HPDE6-E6E7 (cell line): Measurements from ENCODE around the gene CELF5.

Experiments used
- DNase-seq: peaks from one replicate; pipeline ENCODE4 v3.0.0; 2011; ENCODE audit warnings: missing footprints; ENCODE audit errors: extremely low spot score

CELF5 gene

DNA sequence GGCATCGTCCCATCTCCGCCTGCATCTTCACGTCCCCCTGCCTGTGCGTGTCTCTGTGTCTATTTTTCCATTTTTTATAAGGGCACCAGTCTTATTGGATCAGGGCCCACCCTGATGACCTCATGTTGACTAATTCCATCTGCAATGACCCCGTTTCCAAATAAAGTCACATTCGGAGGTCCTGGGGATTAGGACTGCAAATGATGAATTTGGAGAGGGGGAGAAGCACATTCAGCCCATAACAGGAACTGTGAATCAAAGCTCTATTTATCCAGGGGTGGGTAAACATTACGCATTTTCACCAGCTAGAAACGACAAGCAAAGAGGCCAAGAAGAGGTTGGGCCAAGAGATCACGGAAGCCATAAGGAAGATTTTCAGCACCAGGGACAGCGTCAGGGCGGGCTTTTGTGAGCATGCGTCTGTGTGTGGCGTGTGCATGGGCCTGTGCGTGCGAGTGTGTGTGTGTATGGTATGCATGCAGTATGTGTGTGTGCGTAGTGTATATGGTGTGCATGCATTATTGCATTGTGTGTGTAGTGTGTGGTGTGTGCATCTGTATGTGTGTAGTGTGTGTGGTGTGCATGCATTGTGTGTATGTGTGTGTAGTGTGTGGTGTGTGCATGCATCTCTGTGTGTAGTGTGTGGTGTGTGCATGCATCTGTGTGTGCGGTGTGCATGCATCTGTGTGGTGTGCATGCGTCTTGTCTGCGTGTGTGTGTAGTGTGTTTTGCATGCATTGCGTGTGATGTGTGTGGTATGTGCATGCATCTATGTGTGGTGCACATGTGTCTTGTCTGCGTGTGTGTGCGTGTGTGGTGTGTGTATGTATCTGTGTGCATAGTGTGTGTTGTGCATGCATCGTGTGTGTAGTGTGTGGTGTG, 19.6 kb downstream of the CELF5 start:
- DNase-seq = no peak

DNA sequence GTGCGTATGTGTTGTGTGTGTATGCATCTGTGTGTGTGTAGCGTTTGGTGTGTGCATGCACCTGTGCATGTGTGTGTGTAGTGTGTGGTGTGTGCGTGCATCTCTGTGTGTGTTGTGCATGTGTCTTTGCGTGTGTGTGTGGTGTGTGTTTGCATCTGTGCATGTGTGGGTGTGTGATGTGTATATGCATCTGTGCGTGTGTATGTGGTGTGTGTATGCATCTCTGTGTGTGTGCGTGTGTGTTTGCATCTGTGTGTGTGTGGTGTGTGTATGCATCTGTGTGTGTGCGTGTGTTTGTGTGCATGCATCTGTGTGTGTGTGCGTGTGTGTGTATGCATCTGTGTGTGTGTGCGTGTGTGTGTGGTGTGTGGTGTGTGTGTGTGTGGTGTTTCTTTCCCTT, 20.6 kb downstream of the CELF5 start:
- no peak for DNase-seq

DNA sequence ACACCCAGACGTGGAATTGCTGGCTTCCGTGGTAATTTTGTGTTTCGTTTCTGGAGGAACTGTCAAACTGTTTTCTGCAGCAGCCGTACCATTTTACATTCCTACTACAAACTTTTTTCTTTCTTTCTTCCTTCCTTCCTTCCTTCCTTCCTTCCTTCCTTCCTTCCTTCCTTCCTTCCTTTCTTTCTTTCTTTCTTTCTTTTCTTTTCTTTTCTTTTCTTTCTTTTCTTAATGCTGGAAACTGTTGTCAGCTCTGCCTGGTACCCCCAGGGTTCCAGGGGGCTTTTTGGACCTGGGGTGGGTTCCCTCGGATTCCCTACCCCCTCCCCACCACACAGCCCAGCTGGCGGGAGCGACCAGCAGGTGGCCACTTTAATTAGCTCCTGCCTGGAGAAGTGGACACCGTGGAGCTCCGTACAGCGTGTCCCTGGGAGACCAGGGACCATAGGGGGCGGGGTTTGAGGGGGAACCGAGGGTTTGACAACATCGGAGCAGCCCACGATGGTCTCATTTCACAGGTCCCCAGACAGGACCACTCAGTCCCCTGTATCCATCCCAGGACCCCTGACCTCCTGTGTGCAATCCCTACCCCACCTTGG, 24.4 kb downstream of the CELF5 start:
- no peak for DNase-seq

DNA sequence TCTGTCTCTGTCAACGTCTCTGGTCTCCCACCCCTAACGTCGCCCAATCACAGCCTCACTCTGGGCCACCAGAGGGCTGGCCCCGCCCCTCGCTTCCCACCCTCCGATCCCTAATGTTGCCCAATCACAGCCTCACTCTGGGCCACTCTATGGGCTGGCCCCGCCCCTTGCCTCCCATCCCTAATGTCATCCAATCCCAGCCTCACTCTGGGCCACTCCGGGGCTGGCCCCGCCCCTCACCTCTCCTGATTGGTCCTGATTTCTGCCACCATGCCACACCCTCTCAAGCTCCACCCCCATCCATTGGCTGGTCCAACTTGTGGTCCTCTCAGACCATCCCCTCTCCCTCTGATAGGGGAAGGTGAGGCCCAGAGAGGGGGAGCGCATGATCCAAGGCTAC, 24.9 kb downstream of the CELF5 start:
- no peak for DNase-seq

DNA sequence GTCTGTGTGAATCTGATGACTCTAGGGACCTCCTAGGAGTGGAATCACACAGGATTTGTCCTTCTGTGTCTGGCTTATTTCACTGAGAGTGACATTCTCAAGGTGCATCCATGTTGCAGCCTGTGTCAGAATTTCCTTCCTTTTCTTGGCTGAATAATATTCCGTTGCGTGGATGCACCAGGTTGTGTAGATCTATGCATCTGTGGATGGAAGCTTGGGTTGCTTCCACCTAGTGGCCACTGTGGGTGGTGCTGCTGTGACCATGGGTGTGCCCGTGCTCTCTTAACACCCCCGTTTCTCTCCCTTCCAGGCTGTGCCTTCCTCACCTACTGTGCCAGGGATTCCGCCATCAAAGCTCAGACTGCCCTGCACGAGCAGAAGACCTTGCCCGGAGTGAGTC, 26.2 kb downstream of the CELF5 start:
- DNase-seq = no peak

DNA sequence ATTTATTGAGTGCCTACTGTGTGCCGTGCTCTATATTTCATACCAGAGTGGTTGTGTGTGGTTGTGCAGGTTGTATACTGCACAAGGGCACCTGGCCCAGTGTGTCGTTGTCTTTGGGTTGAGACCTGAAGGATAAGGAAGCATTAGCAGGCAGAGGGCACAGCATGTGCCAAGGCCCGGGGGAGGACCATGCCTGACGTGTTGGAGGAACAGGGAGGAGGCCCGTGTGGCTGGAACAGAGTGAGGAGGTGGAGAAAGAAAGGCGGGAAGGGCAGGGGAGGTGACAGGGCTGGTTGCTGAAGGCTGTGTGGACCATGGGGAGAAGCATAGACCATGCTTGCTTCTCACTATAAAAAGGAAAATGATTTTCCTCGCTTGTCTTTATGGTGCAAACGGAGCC, 26.8 kb downstream of the CELF5 start:
- no peak for DNase-seq

DNA sequence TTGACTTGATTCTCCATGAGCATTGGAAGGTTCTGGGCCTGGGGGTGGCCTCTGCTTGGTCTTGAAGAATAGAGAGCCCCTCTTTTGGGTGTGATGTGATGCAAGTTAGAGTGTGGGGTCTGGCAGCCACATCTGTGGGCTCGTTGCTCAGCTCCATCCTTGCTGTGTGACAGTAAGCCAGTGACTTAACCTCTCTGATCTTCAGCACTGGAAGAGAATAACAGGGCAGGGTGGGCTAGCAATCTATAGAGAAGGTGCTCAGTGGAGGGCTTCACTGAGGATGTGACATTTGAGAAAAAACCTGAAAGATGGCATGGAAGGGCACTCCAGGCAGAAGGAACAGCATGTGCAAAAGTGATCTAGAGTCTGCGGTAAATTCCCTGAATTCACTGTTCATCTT, 28.2 kb downstream of the CELF5 start:
- DNase-seq = no peak

DNA sequence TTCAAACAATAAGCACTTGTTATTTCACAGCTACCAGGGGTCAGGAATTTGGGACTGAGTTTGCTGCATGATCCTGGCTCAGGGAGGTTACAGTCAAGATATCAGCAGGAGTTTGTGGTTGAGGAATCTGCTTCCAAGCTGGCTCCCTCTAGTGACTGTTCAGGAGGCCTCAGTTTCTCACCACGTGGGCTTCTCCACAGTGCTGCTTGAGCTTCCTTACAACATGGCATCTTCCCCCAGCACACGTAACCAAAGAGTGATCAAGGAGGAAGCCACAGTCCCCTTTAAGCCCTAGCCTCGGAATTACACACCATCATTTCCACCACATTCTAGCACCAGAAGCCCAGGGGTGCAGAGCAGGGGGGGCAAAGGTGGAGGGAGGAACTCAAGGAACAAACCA, 28.8 kb downstream of the CELF5 start:
- DNase-seq = no peak

DNA sequence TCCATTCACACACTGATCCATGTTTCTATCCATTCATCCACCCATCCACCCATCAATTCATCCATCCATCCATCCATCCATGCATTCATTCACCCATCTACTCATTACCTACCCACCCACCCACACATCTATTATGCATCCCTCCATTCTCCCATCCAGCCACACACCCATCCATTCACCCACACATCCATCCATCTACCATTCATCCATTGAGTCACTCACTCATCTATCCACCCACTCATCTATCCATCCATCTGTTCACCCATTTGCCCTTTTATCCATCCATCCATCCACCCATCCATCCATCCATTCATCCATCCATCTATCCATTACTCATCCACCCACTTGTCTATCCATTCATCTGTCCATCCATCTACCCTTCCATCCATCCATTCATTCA, 30.1 kb downstream of the CELF5 start:
- no peak for DNase-seq

DNA sequence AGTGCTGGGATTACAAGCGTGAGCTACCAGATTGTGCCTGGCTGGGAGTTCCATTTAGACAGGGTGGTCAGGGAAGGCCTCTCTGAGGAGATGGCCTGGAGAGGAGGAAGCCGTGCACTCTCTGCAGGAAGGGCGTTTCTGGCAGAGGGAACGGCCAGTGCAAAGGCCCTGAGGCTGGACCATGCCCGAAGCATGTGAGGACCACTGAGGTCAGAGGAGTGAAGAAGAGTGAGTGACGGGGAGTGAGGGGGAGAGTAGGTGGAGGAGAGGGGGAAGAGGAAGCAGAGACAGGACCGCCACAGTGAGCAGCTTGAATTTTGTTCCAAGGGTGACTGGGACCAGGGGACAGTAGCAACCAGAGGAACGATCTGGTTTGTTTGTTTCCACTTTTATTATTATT, 32.6 kb downstream of the CELF5 start:
- no peak for DNase-seq

DNA sequence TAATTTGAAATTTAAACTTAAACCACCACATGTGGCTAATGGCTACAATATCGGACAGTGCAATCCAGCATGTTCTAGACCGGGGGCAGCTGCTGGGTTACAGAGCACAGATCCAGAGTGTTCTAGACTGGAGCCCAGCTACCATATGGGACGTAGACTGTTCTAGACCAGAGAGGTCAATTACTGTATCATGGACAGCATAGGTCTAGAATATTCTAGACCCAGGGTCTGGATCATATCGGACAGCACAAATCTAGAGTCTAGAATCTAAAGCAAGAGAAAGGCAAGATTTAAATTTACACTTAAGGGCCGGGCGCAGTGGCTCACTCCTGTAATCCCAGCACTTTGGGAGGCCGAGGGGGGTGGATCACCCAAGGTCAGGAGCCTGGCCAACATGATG, 37.9 kb downstream of the CELF5 start:
- DNase-seq = no peak

DNA sequence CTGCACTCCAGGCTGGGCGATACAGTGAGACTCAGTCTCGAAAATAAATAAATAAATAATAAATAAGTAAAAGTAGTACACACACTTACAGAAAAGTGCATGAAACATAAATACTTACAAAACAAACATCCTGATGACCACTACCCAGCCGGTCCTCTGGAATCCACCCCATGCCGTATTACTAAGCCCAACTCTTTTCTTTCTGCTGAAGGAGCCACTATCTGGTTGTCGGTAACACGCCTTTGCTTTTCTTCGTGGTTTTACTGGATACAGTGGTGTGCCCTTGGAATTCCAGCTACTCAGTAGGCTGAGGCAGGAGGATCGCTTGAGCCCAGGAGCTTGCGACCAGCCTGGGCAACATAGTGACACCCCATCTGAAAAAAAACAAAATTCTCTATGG, 39.4 kb downstream of the CELF5 start:
- DNase-seq = no peak

DNA sequence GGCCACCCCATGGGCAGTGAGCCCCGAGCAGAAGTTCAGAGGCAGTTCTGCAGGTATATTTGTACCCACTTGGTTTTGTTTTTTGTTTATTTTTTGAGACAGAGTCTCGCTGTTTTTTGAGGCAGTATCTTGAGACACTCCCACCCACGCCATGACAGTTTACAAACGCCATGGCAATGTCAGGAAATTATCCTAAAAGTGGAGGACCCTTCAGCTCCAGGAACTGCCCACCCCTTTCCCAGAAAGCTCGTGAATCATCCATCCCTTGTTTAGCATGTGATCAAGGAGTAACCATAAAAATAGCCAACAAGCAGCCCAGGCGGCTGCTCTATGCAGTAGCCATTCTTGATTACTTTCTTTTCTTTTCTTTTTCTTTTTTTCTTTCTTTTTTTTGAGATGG, 41.0 kb downstream of the CELF5 start:
- DNase-seq = no peak

DNA sequence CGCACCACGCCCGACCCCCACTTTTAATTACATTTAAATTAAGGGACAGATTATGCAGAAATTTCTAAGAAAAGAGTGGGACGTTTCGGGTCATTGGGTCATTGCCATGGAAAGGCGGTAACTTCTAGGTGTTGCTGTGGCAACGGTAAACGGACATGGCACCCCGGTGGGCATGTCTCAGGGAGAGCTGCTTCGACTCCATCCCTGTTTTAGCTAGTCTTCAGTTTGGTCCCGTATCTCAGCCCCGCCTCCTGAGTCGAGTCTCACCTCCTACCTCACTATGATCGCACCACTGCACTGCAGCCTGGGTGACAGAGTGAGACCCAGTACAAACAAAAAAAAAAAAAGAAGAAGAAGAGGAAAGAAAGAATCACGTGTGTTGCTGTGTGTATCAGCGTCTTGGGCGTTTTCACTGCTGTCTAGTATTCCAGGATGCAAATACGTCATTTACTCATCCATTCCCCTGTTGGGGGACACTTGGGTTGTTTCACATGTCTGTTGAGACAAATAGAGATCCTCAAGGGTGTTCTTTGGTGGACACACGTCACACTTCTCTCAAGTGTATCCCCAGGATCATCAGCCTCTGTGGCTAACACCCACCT, 41.7 kb downstream of the CELF5 start:
- no peak for DNase-seq

DNA sequence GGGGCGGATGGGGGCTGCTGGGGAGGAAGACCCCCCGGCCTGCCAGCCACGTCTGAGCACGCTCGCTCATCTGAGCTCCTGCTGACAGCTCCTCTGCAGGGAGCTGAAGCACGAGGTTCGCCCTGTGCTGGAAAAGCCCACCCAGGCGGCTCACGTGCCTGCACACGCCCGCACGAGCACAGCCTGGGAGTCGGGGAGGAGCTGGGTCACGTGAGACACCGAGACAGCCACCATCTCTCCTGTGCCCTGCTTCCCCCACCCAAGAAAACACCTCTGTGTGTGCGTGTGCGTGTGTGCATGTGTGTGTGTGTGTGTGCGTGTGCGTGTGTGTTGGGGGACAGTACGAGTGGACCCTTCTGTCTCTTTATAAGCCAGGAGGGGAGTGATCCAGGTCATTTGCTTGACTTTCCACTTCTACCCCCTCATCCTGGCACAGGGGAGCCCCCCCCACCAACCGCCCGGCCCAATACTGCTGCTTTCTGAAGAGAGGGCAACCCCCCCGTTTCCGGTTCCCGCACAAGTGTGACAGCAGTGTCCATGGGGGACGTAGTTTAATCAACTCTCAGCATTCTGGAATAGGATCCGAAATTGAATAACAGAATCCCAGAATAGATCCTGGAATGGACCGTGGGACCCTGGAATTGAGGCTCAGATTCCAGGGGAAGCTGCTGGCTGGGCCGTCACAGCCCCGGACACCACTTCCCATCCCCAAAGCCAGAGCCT, 42.5 kb downstream of the CELF5 start:
- DNase-seq = no peak

DNA sequence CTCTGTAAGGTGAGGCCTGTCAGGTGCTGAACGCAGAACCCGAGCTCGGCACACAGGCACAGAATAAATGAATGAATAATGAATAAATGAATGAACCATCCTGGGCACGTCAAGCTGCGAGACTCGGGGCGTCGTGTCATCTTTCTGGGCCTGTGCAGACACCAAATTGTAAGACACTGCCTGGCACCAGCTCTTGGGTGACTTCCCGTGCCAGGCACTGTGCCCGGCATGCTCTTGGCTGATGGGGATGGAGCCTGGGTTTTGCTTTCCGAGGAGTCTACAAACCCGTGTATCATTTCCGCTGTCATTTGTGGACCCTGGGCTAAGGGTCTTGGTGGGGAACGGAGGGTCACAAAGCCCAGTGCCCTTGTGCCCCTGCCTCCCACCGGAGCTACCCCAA, 43.9 kb downstream of the CELF5 start:
- no peak for DNase-seq

DNA sequence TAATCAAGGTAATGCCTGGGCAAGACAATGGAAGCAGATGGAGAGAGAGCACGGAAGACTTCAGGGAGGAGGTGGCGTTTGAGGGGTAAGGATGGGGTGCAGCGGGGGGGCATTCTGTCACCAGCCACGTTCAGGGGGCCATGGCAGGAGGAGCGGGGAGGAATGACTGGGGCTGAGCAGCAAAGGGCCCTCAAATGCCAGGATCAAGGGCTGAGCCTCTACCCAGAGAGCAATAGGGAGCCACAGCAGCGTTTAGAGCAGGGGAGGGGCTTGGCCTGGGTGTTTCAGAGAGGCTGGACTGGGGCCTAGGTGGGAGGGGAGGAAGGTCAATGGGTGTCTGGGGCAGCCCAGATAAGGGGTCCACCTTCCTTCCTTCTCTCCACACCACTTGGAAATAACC, 44.3 kb downstream of the CELF5 start:
- DNase-seq = no peak

DNA sequence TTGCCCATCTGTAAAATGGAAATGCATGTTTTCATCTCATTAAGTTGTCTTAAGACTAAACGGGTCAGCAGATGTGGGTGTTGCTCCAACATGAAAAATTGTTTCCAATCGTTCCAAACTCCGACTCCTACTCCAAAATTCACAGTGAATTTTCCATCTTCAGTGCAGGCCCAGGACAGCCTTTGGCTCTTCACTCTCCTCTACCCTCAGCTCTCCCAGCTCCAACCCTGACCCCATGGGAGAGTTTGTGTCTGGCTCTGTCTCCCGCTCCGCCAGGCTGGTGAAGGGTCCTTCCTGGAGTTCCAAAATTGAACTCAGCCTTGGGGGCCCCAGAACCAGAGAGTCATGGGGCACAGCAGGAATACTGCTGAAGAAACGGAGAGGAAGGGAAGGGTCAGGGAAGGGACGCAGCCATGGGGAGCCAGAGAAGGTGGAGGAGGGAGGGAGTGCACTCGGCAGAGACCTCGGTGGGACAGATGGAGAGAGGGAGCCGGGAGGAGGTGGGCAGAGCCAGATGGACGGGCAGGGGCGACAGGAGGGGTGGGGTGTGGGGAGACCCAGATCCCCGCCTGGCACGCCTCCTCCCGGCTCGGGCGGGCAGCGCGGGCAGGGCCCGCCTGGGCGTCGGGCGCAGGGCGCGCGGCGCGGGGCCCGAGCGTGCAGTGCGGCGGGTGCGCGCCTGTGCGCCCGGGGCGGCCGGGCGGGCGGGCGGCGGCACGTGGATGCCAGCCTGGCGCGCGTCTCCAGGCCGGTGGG, 45.6 kb downstream of the CELF5 start:
- no peak for DNase-seq

DNA sequence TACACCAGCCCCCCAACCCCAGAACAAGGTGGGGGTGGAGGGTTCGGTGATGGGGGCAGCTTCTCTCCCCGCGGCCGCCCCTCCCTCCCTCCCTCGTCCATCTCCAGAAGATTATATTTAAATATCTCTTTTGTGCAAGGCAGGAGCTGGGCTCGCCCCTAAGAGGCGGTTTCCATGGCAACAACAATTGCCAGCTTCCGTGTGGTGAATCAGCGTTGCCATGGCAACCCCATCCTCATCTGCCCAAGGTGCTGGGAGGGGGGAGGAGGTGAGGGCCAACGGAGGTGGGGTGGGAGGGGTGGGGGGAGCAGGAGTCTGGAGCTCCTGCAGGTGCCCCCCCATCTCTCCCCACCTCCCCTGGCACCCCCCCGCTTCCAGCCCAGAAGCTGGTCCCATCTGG, 46.4 kb downstream of the CELF5 start:
- DNase-seq = no peak

DNA sequence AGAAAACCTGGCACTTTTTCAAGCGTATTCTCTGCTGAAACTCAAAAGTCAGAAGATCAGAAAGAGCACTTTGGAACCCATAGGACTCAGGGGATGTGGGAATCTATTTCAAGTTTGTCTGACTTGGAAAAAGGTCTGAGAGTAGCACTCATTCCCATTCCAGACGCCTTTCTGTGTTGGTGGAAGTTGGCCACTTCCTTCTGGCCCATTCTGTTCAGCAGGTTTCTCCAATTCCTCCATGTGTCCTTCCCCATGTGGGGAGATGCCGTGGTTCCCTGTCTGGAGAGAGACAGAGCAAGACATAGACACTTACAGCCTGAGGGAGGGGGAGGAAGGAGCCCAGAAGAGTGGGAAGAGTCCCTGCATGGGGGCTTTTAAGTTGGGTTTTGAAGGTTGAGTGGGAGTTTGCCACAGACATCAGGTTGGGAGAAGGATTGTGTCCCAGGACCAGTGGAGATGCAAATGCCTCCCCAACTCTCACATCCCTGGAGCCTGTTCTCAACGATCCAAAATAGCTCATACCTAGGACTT, 48.0 kb downstream of the CELF5 start:
- no peak for DNase-seq

DNA sequence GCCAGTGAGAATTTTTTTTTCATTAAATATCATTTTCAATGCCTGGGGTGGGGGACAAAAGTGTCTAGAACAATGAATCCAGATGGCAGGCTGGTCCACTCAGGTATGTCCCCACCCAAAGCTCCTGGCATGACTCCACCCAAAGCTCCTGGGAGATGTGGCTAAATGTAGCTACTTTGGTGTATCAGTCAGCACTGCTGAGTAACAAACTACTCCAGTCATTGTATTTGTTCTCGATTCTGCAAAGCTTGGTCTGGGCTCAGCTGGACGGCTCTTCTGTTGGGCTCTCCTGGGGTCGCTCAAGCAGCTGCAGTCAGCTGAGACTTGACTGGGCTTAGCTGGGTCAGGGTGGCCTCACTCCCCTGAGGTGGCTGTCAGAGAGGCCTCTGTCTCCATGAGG, 48.5 kb downstream of the CELF5 start:
- no peak for DNase-seq
